ENCODE data around the gene MLLT10. TPM values are rescaled to one million over a fixed set of nuclear protein-coding genes. Genes with fewer than 3 reads are reported as not detected.

Gene MLLT10
- total and polyA plus RNA-seq, 2 of the 8 experiments (the other 6 are each of a cell fraction or from before 2014, with no cell fraction given): 53.1 to 62.1 TPM

DNA sequence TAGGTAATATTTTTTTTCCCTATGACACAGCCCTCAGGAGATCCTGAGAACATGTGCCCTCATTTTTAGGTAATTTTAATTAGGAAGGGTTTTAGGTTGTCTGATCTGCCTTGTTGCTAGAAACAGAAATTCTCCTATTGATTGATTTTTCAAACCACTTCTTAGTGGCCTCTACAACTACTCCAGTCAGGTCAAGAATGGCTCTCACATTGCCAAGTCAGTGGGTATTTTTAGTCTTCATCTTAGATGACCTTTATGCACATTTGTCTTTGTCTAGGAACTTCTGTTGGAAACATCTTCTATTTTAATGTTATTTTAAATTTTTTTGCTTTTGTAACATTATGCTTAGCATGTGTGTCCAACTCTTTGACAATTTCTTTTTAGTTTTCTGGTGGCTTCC is 162.3 kb downstream of the MLLT10 start:
- Histone ChIP-seq H4K20me1 (replicated peaks in 1 of 2; ENCODE audit: control insufficient read depth in 1 of 2, insufficient read depth in 2 of 2, low read length in 2 of 2) (no peaks in the 10 kb centered on the region), H3K36me3 (ENCODE audit: control insufficient read depth in 2 of 4, insufficient read depth in 4 of 4, low read length in 3 of 4) (peaks cover 0 to 8% (median 3%) of the 10 kb centered on the region in 4 experiments; a peak in 3 of 8 replicates), H3K79me1 (ENCODE audit: low read depth, low read length) (no peaks in the 10 kb centered on the region), H2BK12ac (ENCODE audit: low read depth, low read length) (no peak overlapping the region), H2BK15ac (ENCODE audit: low read length) (no peak overlapping the region), H3K56ac (replicated peaks; ENCODE audit: insufficient read length, low read depth, low read length) (no peak overlapping the region), H2AFZ (ENCODE audit: low read length) (no peak overlapping the region), H3K4ac (replicated peaks; ENCODE audit: insufficient read length, low read depth, low read length) (no peak overlapping the region), H3K4me1 (replicated peaks in 1 of 4; ENCODE audit: control insufficient read depth in 3 of 4, insufficient read depth in 4 of 4, low read length in 3 of 4) (peaks cover 0 to 3% (median 0%) of the 10 kb centered on the region in 4 experiments; a peak in 1 of 7 replicates), H2BK120ac (replicated peaks; ENCODE audit: low read depth, low read length) (no peak overlapping the region), H3K14ac (ENCODE audit: insufficient read length) (no peak overlapping the region), H3K79me2 (ENCODE audit: control insufficient read depth in 1 of 2, insufficient read depth in 2 of 2, low read length in 2 of 2) (peaks cover 0 to 58% of the 10 kb centered on the region in 2 experiments; a peak in 3 of 4 replicates), H4K91ac (replicated peaks; ENCODE audit: insufficient read length, low read length) (no peak overlapping the region), H3K27me3 (replicated peaks in 1 of 4; ENCODE audit: control insufficient read depth in 3 of 4, extremely low read depth in 1 of 4, insufficient read depth in 3 of 4, low read length in 3 of 4) (no peaks in the 10 kb centered on the region), H3K4me2 (ENCODE audit: insufficient read depth in 1 of 2, low read depth in 2 of 2, low read length in 2 of 2) (no peak overlapping the region), H3K27ac (ENCODE audit: low read depth, low read length) (no peak overlapping the region), H3K23me2 (ENCODE audit: low read depth, low read length) (no peaks in the 10 kb centered on the region), H4K5ac (ENCODE audit: insufficient read length, low read depth, low read length) (no peak overlapping the region), H3K4me3 (ENCODE audit: extremely low read depth in 1 of 4, insufficient read depth in 2 of 4, low read depth in 3 of 4, low read length in 4 of 4) (no peak overlapping the region), H3K18ac (ENCODE audit: extremely low read depth, low read length) (no peak overlapping the region), H3K9me3 (ENCODE audit: insufficient read depth in 2 of 2, low read depth in 1 of 2, low read length in 1 of 2) (no peaks in the 10 kb centered on the region), H2BK20ac (ENCODE audit: low read length) (no peak overlapping the region), H2BK5ac (ENCODE audit: low read depth, low read length) (no peak overlapping the region), H3K23ac (ENCODE audit: insufficient read length) (no peak overlapping the region), H4K8ac (ENCODE audit: extremely low read depth, insufficient read depth, low read length) (no peak overlapping the region), H3K9ac (replicated peaks in 1 of 4; ENCODE audit: extremely low read depth in 1 of 4, low read depth in 3 of 4, low read length in 3 of 4) (no peak overlapping the region), H2AK5ac (ENCODE audit: low read depth, low read length) (no peak overlapping the region)
- POLR2A ChIA-PET (ENCODE audit: partially characterized antibody): interaction anchor here (0.6 kb wide), 1 partner anchor 12 kb away, joined by 3 read pairs; no protein-coding TSS in a partner anchor
- DNase-seq (ENCODE audit: low read depth in 1 of 2, low spot score in 2 of 2) (no peak), FAIRE-seq (no peak)
- CTCF ChIA-PET (ENCODE audit: partially characterized antibody): no interaction called here
- no peak for TF ChIP-seq SUZ12 (IDR thresholded peaks at IDR 0.05; ENCODE audit: low read length)
- no peak for TF ChIP-seq GTF2F1 (IDR thresholded peaks at IDR 0.05; ENCODE audit: borderline replicate concordance, low read depth, low read length)
- no peak for TF ChIP-seq HDAC2 (IDR thresholded peaks at IDR 0.05; ENCODE audit: borderline replicate concordance in 1 of 2, low read depth in 2 of 2, low read length in 2 of 2)
- no peak for TF ChIP-seq SIX5 (IDR thresholded peaks at IDR 0.05; ENCODE audit: low read depth, low read length)
- no peak for TF ChIP-seq CTBP2 (IDR thresholded peaks at IDR 0.05; ENCODE audit: borderline replicate concordance, insufficient read depth, insufficient read length, low read length)
- no peak for TF ChIP-seq GABPA (IDR thresholded peaks at IDR 0.05; ENCODE audit: borderline replicate concordance, insufficient read depth, low read length)
- TF ChIP-seq CHD1 (IDR thresholded peaks at IDR 0.05; ENCODE audit: low read depth, low read length): no peak
- no peak for TF ChIP-seq TAF7 (optimal IDR thresholded peaks at IDR 0.05; ENCODE audit: borderline replicate concordance, low read depth, low read length)
